ENCODE data around the gene PCDHB7.
"Not testable (repeated sequence)": the region's sequence is repeated elsewhere in the genome, so short reads cannot be mapped to it uniquely, and the experiment has no call there.

Gene PCDHB7

DNA sequence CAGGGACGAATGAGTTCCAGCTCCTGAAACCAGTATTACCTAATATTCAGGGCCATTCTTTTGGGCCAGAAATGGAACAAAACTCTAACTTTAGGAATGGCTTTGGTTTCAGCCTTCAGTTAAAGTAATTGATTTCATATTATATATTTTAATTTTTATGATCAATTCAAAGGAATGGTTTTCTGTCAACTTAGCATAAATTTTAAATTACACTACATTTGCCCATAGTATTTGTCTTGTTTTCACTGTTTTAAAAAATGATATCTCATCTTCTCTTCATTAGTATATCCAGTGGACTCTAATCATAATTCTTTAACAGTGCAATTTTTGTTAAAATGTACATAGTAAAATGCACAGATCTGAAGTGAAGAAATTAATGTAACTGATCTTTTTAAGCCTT is 7.9 kb downstream of the PCDHB7 start:
- DNase-seq (ENCODE audit: low spot score): no peak

DNA sequence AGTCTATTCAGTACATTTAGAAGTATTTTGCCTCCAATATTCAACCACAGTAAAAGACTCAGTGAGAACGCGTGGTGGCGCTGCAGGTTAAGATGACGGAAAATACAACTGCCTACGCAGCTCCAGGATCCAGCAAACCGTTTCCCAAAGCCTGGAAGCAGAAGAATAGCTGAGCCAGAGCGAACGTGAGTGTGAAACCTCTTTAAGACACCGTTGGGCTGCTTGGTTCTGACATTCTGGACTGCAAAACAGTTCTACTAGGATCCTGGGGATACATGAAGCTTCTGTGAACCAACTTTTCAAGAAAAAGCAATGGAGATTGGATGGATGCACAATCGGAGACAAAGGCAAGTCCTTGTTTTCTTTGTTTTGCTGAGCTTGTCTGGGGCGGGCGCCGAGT is 9.8 kb downstream of the PCDHB7 start, which contains the start of gene PCDHB16:
Gene PCDHB16, plus strand, starts transcription at position 140 of the 400 bp plus-strand sequence. Its CDS starts 173 bp downstream, at position 313.
- peak; percentile 76 for DNase-seq (ENCODE audit: low spot score)

DNA sequence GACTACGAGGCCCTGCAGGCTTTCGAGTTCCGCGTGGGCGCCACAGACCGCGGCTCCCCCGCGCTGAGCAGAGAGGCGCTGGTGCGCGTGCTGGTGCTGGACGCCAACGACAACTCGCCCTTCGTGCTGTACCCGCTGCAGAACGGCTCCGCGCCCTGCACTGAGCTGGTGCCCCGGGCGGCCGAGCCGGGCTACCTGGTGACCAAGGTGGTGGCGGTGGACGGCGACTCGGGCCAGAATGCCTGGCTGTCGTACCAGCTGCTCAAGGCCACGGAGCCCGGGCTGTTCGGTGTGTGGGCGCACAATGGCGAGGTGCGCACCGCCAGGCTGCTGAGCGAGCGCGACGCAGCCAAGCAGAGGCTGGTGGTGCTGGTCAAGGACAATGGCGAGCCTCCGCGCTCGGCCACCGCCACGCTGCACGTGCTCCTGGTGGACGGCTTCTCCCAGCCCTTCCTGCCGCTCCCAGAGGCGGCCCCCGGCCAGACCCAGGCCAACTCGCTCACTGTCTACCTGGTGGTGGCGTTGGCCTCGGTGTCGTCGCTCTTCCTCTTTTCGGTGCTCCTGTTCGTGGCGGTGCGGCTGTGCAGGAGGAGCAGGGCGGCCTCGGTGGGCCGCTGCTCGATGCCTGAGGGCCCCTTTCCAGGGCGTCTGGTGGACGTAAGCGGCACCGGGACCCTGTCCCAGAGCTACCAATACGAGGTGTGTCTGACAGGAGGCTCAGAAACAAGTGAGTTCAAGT is 11.8 kb downstream of the PCDHB7 start:
- not testable (repeated sequence) for DNase-seq (ENCODE audit: low spot score)

DNA sequence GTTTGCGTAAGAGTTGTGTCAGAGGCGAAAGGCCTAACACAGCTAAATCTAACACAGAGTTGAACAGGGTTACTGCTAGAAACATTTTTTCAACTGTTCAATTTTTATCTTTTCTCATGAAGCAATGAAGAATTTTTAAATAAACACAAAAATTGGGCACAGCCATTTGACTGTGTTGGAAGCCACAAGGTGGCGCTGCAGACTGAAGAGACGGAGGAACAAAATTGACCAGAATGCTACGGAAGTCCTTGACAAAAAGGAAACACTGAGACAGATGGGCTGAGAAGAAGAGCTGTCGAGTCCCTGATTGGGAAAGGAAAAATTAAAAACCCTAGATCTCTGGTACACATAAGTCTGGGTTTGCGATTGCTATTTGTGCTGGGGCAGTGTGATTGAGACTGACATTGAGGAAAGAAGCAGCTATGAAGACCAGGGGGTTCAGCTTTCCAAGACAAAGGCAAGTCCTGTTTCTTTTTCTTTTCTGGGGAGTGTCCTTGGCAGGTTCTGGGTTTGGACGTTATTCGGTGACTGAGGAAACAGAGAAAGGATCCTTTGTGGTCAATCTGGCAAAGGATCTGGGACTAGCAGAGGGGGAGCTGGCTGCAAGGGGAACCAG is 14.6 kb downstream of the PCDHB7 start, which contains the start of gene PCDHB9:
Gene PCDHB9, plus strand, starts transcription at position 265 of the 616 bp plus-strand sequence. Its CDS starts 158 bp downstream, at position 423.
- no peak for DNase-seq (ENCODE audit: low spot score)

DNA sequence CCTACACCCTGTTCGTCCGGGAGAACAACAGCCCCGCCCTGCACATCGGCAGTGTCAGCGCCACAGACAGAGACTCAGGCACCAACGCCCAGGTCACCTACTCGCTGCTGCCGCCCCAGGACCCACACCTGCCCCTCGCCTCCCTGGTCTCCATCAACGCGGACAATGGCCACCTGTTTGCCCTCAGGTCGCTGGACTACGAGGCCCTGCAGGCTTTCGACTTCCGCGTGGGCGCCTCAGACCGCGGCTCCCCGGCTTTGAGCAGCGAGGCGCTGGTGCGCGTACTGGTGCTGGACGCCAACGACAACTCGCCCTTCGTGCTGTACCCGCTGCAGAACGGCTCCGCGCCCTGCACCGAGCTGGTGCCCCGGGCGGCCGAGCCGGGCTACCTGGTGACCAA is 16.2 kb downstream of the PCDHB7 start:
- not testable (repeated sequence) for DNase-seq (ENCODE audit: low spot score)

DNA sequence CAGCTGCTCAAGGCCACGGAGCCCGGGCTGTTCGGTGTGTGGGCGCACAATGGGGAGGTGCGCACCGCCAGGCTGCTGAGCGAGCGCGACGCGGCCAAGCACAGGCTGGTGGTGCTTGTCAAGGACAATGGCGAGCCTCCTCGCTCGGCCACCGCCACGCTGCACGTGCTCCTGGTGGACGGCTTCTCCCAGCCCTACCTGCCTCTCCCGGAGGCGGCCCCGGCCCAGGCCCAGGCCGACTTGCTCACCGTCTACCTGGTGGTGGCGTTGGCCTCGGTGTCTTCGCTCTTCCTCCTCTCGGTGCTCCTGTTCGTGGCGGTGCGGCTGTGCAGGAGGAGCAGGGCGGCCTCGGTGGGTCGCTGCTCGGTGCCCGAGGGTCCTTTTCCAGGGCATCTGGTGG is 16.7 kb downstream of the PCDHB7 start:
- DNase-seq (ENCODE audit: low spot score): not testable (repeated sequence)

DNA sequence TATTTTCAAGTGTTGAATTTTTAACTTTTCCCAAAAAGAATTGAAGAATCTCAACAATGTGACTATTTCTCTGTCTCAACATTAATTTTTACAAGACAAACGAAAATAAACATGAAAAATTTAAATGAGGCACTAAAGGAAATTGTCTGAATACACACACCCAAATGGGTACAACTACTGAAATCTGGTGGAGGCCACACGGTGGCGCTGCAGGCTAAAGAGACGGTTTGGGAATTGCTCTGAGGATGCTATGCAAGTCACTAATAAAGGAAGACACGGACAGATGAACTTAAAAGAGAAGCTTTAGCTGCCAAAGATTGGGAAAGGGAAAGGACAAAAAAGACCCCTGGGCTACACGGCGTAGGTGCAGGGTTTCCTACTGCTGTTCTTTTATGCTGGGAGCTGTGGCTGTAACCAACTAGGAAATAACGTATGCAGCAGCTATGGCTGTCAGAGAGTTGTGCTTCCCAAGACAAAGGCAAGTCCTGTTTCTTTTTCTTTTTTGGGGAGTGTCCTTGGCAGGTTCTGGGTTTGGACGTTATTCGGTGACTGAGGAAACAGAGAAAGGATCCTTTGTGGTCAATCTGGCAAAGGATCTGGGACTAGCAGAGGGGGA is 19.8 kb downstream of the PCDHB7 start, which contains the start of gene PCDHB10:
Gene PCDHB10, plus strand, starts transcription at position 244 of the 616 bp plus-strand sequence. Its CDS starts 200 bp downstream, at position 444.
- no peak for DNase-seq (ENCODE audit: low spot score)

DNA sequence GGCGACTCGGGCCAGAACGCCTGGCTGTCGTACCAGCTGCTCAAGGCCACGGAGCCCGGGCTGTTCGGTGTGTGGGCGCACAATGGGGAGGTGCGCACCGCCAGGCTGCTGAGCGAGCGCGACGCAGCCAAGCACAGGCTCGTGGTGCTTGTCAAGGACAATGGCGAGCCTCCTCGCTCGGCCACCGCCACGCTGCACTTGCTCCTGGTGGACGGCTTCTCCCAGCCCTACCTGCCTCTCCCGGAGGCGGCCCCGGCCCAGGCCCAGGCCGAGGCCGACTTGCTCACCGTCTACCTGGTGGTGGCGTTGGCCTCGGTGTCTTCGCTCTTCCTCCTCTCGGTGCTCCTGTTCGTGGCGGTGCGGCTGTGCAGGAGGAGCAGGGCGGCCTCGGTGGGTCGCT is 21.9 kb downstream of the PCDHB7 start:
- DNase-seq (ENCODE audit: low spot score): not testable (repeated sequence)

DNA sequence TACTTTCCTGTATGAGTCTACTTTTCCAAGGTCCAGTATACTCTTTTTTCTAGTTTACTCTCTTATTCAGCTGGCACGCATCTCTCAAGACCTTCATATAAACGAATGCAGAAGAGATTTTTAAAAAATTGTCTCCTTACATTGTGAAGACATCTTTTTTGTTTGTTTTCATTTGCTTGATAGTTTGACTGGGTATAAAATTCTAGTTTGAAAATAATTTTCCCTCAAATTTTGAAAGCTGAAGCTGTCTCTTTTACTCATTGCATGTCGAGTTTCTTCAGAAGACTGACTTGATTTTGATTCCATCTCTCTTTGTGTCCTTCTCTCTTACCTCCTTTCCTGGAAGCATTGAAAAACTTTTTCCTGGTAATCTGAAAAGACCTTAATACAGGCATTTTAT is 23.9 kb downstream of the PCDHB7 start:
- no peak for DNase-seq (ENCODE audit: low spot score)

DNA sequence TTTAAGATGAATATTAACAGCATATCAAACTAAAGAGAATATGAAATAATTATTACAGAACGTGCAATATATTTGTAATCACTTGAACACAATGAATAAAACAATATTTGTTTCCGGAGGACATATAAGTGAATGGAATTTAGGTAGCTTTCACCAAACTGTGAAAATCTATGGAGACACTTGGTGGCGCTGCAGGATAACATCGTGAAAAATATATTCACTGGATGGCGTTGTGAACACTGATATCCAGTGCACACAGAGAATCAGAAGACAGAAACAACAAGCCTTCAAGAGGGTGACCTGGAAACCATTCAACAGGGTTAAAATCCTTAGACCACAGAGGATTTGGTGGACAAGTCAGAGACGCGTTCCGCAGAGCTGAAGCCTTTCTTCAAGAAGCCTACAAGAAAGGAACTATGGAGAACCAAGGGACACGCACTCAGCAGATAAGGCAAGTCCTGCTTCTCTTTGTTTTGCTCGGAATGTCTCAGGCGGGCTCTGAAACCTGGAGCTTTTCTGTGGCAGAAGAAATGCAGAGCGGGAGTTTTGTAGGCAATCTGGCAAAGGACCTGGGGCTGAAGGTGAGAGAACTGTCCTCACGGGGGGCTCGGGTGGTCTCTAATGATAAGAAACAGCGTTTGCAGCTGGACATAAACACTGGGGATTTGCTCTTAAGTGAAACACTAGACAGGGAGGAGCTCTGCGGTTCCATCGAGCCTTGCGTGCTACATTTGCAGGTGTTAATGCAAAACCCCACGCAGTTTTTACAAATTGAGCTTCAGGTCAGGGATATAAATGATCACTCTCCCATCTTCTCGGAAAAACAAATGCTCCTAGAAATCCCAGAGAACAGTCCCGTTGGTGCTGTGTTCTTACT is 27.2 kb downstream of the PCDHB7 start, which contains the start of gene PCDHB11:
Gene PCDHB11, plus strand, starts transcription at position 269 of the 877 bp plus-strand sequence. Its CDS starts 148 bp downstream, at position 417.
- DNase-seq (ENCODE audit: low spot score): no peak

DNA sequence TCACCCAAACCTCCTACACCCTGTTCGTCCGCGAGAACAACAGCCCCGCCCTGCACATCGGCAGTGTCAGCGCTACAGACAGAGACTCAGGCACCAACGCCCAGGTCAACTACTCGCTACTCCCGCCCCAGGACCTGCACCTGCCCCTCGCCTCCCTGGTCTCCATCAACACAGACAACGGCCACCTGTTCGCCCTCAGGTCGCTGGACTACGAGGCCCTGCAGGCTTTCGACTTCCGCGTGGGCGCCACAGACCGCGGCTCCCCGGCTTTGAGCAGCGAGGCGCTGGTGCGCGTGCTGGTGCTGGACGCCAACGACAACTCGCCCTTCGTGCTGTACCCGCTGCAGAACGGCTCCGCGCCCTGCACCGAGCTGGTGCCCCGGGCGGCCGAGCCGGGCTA is 28.7 kb downstream of the PCDHB7 start:
- not testable (repeated sequence) for DNase-seq (ENCODE audit: low spot score)

DNA sequence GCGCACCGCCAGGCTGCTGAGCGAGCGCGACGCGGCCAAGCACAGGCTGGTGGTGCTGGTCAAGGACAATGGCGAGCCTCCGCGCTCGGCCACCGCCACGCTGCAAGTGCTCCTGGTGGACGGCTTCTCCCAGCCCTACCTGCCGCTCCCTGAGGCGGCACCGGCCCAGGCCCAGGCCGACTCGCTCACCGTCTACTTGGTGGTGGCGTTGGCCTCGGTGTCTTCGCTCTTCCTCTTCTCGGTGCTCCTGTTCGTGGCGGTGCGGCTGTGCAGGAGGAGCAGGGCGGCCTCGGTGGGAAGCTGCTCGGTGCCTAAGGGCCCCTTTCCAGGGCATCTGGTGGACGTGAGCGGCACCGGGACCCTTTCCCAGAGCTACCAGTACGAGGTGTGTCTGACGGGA is 29.2 kb downstream of the PCDHB7 start:
- DNase-seq (ENCODE audit: low spot score): not testable (repeated sequence)

DNA sequence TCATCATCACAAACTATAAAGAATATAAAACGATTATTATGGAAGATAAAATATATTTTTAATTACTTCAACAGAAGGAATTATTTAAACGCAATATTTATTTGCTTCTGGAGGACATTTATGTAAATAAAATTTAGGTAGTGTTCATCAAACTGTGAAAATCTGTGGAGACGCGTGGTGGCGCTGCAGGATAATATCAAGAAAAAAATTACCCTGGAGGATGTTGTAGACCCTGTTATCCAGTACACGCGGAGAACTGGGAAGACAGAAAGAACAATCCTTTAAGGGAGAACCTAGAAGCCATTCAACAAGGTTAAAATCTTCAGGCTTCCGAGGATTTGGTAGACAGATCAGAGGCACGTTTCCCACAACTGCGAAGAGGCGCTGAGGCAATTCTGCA is 36.0 kb downstream of the PCDHB7 start, which contains the start of gene PCDHB12:
Gene PCDHB12, plus strand, starts transcription at position 242 of the 400 bp plus-strand sequence. CDS start 189 bp downstream, outside the sequence.
- DNase-seq (ENCODE audit: low spot score): no peak

DNA sequence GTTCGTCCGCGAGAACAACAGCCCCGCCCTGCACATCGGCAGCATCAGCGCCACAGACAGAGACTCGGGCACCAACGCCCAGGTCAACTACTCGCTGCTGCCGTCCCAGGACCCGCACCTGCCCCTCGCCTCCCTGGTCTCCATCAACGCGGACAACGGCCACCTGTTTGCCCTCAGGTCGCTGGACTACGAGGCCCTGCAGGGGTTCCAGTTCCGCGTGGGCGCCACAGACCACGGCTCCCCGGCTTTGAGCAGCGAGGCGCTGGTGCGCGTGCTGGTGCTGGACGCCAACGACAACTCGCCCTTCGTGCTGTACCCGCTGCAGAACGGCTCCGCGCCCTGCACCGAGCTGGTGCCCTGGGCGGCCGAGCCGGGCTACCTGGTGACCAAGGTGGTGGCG is 37.8 kb downstream of the PCDHB7 start:
- DNase-seq (ENCODE audit: low spot score): not testable (repeated sequence)

DNA sequence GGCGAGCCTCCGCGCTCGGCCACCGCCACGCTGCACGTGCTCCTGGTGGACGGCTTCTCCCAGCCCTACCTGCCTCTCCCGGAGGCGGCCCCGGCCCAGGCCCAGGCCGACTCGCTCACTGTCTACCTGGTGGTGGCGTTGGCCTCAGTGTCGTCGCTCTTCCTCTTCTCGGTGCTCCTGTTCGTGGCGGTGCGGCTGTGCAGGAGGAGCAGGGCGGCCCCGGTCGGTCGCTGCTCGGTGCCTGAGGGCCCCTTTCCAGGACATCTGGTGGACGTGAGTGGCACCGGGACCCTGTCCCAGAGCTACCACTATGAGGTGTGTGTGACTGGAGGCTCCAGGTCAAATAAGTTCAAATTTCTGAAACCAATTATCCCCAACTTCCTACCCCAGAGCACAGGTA is 38.4 kb downstream of the PCDHB7 start:
- not testable (repeated sequence) for DNase-seq (ENCODE audit: low spot score)

DNA sequence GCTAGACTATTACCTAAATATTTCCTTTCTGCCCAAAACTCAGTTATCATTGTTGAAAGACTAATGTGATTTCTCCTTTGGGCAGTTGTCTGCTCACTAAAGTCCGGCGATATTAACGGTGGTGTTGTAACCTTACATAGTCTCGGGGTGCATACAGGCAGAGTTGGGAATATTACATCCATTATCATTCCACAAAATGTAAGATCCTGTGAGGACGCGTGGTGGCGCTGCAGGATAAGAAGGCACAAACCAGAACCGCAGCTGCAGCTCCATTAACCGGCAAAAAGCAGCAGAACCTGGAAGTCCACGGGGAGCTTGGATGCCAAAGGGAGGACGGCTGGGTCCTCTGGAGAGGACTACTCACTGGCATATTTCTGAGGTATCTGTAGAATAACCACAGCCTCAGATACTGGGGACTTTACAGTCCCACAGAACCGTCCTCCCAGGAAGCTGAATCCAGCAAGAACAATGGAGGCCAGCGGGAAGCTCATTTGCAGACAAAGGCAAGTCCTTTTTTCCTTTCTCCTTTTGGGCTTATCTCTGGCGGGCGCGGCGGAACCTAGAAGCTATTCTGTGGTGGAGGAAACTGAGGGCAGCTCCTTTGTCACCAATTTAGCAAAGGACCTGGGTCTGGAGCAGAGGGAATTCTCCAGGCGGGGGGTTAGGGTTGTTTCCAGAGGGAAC is 41.4 kb downstream of the PCDHB7 start, which contains the start of gene PCDHB13:
Gene PCDHB13, plus strand, starts transcription at position 264 of the 684 bp plus-strand sequence. Its CDS starts 205 bp downstream, at position 469.
- not testable (repeated sequence) for DNase-seq (ENCODE audit: low spot score)

DNA sequence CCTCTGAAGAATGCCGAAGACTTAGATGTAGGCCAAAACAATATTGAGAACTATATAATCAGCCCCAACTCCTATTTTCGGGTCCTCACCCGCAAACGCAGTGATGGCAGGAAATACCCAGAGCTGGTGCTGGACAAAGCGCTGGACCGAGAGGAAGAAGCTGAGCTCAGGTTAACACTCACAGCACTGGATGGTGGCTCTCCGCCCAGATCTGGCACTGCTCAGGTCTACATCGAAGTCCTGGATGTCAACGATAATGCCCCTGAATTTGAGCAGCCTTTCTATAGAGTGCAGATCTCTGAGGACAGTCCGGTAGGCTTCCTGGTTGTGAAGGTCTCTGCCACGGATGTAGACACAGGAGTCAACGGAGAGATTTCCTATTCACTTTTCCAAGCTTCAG is 42.1 kb downstream of the PCDHB7 start:
- DNase-seq (ENCODE audit: low spot score): not testable (repeated sequence)

DNA sequence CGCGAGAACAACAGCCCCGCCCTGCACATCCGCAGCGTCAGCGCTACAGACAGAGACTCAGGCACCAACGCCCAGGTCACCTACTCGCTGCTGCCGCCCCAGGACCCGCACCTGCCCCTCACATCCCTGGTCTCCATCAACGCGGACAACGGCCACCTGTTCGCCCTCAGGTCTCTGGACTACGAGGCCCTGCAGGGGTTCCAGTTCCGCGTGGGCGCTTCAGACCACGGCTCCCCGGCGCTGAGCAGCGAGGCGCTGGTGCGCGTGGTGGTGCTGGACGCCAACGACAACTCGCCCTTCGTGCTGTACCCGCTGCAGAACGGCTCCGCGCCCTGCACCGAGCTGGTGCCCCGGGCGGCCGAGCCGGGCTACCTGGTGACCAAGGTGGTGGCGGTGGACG is 43.1 kb downstream of the PCDHB7 start:
- not testable (repeated sequence) for DNase-seq (ENCODE audit: low spot score)

DNA sequence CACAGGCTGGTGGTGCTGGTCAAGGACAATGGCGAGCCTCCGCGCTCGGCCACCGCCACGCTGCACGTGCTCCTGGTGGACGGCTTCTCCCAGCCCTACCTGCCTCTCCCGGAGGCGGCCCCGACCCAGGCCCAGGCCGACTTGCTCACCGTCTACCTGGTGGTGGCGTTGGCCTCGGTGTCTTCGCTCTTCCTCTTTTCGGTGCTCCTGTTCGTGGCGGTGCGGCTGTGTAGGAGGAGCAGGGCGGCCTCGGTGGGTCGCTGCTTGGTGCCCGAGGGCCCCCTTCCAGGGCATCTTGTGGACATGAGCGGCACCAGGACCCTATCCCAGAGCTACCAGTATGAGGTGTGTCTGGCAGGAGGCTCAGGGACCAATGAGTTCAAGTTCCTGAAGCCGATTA is 43.6 kb downstream of the PCDHB7 start:
- DNase-seq (ENCODE audit: low spot score): not testable (repeated sequence)

DNA sequence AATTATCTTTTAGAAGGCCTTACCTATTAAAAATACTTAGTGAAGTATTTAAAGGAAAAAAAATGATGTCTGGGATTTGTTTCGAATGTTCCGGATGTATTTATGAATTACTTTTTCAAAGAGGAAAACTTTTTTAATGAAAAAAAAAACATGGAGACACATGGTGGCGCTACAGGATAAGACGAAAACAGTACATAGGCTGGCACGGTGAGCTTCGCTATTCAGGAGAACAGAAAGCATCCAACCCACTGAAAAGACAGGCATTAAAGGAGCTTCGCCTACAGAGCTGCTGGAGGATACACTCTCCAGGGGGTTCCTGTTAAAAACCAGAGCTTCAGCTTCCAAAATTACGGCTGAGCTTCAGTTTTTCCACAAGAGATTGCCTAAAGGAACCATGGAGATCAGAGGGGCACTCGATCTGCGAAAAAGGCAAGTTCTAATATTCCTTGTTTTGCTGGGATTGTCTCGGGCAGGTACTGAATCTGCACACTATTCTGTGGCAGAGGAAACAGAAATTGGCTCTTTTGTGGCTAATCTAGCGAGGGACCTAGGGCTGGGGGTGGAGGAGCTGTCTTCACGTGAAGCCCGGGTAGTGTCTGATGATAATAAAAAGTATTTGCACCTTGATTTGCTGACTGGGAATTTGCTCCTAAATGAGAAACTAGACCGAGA is 50.8 kb downstream of the PCDHB7 start, which contains the start of gene PCDHB14:
Gene PCDHB14, plus strand, starts transcription at position 232 of the 672 bp plus-strand sequence. Its CDS starts 163 bp downstream, at position 395.
- peak; percentile 34 for DNase-seq (ENCODE audit: low spot score)
